ENCODE measurements around the gene RIMS4.
A peak's percentile ranks its signal among the peaks of the same experiment; 100 is the strongest.

The RIMS4 gene

DNA sequence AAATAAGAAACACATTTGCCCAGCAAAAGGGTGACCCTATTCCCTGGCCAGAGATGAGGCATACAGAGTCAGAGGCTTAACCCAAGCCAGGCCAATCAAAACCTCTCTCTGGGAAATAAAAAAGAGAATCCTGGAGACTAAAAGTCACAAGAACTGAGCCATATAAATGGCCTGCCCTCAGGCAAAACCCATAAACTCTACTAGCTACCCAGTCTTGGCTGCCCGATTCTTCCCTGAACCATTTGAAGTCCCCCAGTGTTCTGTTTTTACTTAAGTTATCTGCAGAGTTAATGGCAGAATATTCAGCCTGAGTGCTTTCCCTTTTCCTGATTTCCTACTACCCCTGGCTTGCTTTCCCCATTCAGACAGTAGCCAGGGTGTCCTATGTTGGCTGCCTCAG, 50.8 kb downstream of the RIMS4 start:
- DNase-seq = no peak

DNA sequence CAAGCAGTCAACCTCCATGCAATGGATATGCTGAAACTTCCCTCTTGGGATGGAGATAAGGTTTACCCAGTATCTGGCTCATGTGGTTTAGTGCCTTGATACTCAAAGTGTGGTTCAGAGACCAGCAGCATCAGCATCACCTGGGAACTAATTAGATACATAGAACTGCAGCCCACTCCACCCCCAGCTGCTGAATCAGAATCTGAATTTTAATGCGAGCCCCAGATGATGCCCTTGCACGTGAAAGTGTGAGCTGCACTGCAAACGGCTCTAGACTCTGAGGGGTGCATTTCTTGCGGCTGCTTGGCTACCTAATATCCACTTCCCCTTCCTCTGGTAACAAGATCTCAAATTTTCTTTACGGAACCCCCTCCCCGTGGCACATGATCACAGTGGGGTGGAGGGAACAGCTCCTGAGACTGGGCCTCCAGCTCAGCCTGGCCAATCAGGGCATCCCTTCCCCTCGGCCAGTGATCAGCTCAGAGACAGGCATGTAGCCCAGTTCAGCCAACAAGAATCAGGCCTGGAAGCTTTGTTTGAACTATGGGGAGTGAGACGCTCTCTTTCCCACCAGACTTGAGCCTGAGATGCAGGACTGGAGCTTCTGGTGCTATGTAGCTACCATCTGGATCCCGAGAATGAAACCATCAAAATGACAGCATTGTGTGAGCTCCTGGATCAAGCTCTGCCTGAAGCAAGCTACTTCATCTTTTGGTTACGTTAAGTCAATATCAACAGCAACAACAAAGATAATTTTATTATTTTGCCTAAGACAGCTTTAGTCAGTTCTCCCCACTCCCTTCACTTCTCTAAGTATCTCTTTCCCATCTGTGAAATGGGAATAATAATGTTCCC, 51.9 kb downstream of the RIMS4 start:
- DNase-seq = no peak

DNA sequence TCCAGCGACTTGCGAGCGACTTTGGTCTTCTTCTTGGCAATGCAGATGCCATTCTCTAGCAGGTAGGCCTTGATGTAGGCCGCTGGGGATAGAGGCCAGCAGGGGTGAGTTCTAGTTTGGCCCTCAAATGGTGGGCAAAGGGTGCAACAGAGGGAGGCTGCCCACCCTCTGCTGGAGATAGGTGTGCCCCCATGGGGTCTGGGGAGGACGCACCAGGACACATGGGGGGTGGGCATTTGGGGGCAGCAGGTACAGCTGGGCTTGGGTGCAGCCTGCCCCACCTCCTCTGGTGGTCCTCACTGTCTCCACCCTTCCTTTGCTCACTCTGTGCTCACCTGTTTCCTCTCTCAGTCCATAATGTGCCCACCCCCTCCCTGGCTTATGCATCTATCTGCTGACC, 53.4 kb downstream of the RIMS4 start:
- DNase-seq = no peak

DNA sequence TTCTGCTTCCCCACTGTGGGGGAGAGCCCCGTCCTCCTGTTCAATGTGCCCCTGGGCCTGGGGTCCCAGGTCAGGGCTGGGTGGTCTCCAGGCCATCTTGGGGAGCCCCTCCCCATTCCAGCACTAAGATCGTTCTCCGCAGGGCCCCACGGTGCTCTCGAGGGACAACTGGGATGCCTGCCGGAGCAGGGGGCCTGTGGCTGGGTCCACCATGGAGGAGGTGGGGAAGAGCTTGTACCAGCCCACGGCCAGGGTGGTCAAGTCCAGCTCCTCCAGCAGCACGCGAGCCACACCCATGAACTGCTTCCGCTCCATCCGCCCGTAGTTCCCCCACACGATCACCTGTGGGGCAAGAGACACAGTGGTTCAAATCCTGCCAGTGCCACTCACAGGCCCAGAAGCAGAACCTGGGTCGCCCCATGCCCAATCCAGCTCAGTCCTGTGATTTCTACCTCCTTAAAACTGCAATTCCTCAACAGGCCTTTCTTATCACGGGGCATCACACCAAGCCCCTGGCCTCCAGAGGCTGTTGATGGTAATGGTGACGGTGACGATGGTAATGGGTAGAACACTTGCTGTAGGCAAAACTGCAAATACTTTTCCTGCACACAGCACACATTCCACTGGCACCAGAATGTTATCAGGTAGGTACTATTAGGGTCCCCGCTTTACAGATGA, 54.2 kb downstream of the RIMS4 start:
- DNase-seq = no peak

DNA sequence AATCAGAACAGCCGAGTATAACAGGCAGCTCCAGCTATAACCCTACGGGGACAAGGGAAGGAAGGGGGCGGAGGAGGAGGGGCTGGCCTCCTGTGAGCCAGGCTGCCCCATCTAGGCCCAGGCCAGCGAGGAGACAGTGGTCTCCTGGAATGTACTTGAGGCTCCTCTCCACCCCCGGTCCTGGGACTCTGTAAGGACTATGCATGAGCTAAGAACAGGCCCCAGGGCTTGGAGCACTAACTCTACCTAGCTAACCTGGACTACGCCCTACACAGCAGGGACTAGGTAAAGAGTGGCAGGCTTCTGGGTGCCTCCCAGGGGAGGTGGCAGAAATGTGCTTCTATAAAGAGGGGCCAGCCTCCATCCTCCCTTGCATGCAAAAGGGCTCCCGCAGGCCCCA, 55.8 kb downstream of the RIMS4 start:
- DNase-seq = no peak

DNA sequence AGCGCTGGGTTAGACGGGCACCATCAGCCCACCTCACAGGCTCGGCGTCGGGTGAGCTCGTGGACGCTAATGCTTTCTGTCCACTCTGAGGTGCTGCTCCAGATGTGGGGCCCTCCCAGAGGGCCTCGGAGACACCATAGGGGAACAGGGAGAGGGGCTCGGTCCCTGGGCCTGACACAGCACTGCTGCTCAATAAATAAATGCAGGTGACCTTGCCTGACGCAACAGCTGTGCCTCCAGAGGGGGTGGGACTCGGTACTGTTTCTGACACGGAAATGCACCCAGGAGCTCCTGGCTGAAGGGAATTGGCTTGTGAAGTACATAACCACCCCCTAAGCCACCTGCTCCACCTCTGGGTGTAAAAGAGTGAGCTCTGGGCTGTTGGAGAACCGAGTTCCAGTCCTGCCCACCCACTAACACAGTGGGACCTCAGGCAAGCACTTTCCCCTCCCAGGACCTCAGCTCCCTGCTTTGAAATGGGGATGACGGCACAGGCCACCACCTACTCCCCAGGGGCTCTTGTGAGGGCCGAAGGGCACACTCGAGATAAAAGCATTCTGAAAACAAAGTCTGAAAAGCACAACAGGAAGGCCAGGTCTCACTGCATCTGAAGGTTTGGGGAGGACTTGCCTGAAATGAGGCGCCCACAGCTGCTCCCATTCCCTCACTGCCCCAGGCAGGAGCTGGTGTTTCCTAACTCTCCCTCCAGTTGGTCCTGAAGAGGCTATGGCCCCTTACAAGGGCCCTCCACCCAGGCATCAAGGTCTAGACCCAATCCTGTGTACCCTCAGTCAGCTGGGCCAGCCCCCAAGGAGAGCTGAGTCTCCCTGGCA, 58.0 kb downstream of the RIMS4 start:
- no peak for DNase-seq

DNA sequence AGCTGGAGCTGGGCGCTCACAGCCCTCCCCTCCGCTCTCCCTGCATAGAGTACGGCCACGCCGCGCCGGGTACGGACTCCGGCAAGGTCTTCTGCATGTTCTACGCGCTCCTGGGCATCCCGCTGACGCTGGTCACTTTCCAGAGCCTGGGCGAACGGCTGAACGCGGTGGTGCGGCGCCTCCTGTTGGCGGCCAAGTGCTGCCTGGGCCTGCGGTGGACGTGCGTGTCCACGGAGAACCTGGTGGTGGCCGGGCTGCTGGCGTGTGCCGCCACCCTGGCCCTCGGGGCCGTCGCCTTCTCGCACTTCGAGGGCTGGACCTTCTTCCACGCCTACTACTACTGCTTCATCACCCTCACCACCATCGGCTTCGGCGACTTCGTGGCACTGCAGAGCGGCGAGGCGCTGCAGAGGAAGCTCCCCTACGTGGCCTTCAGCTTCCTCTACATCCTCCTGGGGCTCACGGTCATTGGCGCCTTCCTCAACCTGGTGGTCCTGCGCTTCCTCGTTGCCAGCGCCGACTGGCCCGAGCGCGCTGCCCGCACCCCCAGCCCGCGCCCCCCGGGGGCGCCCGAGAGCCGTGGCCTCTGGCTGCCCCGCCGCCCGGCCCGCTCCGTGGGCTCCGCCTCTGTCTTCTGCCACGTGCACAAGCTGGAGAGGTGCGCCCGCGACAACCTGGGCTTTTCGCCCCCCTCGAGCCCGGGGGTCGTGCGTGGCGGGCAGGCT, 60.1 kb downstream of the RIMS4 start:
- DNase-seq = no peak

DNA sequence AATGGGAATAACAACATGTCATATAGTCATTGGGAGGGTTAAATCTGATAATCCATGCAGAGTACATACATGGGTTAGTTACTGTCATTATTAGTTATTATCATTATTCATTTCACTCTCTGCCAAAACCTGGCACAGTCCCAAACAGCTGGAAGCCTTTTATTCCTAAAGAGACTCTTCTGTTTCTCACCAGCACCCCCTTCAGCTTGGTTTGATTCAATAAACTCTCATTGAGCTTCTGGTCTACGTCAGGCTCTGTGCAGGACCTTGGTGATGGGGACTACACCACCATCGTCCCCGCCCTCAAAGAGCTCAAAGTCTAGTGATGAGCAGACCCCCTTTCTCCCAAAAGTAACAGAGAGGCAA, 62.4 kb downstream of the RIMS4 start:
- no peak for DNase-seq

DNA sequence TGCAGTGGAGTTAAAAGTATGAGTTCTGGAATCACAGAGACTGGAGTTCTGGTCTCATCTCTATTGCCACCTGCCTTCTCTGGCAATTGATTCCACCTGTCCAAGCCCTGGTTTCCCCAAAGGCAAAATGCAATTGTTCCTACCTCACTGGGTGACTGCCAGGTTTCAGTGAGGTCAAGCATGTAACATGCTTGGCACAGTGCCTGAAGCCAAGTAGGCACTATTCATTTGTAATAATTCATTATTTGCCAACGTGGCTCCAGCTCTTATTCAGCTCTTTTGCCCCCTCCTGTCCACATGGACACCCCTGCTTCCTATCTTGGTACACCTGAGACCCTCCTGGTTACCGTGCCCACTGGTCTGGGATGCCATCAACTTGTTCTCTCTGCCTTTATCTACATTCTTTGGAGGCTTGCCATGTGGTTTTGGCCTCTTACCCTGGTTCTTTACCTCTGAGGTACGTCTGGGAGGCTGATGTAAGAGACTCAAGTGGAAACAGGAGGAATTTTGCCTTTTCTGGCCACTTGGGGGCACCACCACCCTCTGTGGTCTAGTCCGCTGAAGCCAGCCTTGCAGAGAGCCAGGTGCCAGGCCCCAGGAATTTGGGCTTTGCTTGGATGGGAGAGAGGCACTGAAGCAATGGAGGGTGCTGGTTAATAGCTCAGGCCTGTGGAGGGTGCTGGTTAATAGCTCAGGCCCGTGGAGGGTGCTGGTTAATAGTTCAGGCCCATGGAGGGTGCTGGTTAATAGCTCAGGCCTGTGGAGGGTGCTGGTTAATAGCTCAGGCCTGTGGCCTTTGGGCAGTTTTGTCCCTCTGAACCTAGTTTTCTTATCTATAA, 63.0 kb downstream of the RIMS4 start:
- peak; percentile 81 to 84 for DNase-seq

DNA sequence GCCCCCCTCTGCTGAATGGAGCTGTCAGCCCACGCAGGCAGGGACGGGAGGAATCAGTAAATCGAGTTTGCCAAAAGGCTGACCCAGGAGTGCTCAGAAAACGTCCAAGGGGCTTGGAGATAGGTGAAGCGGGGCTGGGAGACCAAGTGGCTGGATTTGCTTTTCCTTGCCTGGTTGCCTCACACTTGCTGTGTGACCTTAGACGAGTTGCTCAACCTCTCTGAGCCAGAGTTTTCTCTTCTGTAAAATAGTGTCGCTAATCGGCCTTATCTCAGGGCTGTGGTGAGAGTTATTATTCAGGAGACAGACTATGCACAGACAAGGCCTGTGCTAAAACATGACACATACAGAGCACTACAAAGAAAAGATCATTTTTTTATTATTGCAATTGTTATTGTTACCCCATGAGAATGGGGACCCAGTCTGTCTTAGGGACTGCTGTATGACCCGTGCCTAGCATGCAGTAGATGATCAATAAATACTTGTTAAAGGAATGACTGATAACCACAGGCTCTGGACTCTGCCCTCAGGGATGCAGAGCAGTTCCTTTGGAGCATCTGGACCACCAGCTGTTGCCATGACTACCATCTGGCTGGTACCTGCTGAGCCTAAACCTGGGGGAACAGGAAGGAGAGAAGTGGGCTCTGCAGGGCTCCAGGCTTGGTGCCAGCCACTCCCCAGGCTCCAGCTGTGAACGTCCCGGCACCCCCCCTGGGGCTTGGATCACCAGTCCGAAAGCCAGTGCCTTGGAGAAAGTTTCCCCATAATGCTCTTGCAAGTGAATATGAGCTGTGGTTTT, 63.8 kb downstream of the RIMS4 start:
- DNase-seq = no peak

DNA sequence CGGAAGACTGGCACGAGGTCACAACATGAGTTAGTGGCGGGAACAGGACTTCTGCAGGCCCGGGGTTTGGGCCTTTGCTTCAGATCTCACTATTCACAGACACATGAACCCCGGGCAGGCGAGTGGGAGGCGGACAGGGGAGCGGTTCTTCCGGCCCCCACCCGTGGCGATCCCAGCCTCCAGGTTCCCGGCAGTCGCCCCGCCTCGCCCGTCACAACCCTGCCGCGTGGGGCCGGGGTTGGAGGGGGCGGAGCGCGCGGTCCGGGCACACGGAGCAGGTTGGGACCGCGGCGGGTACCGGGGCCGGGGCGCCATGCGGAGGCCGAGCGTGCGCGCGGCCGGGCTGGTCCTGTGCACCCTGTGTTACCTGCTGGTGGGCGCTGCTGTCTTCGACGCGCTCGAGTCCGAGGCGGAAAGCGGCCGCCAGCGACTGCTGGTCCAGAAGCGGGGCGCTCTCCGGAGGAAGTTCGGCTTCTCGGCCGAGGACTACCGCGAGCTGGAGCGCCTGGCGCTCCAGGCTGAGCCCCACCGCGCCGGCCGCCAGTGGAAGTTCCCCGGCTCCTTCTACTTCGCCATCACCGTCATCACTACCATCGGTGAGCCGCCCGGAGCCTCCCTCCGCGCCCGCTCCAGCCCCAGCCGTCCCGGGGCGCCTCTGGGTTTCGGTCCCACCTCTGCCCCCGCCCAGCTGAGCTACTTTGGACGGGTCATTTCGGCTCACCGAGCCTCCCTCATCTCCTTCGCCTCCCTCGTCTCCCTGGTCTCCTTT, 64.6 kb downstream of the RIMS4 start, which contains the start of gene KCNK15:
Gene KCNK15, plus strand, starts transcription at position 268 of the 769 bp plus-strand sequence. Its CDS starts 46 bp downstream, at position 314.
- peak; percentile 57 to 58 for DNase-seq

DNA sequence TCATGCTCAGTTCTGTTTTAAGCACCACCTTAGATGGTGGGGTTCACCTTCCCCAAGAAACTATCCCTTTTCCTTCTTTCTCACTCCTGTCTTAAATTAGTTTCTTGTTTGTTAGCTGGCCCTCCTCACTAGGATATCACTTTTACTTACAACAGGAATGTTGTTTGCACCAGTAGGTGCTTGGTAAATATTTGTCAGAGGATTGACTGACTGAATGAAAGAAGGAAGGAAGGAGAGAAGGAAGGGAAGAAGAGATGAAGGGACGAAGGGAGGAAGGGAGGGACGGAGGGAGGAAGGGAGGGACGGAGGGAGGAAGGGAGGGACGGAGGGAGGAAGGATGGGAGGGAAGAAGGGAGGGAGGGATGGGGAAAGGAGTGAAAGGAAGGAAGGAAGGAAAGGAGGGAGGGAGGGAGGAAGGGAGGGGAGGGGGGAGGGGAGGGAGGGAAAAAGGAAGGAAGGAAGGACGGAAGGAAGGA, 65.2 kb downstream of the RIMS4 start:
- no peak for DNase-seq

DNA sequence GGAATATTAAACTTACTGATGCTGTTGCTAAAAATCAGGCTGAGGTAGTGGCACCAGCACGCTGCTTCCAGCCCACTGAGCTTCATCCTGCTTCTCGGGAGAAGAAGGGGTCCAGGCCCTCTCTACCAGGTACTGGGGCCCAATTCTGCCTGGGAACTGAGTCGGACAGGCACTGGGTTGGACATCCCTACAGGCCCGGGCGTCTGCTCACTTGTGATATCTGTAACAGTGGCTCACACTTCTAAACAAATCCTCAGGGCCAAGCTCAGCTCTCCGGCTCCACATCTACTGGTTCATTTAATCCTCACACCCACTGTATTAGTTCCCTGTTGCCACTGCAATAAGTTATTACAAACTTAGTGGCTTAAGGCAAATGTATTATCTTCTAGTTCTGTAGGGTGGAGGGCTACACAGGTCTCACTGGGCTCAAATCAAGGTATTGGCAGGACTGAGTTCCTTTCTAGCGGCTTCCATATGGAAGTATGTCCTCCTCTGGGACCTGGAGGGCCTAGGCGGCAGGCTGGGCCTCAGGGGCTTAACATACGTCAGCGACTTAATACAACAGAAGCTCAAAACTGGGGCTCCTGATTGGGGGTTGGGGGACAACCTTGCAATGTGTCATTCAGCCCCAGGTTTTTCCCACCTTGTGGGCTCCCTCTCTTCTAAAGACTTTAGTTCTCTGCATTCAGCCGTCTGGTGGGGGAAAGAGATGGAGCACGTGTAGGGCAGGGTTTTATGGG, 66.3 kb downstream of the RIMS4 start:
- no peak for DNase-seq

DNA sequence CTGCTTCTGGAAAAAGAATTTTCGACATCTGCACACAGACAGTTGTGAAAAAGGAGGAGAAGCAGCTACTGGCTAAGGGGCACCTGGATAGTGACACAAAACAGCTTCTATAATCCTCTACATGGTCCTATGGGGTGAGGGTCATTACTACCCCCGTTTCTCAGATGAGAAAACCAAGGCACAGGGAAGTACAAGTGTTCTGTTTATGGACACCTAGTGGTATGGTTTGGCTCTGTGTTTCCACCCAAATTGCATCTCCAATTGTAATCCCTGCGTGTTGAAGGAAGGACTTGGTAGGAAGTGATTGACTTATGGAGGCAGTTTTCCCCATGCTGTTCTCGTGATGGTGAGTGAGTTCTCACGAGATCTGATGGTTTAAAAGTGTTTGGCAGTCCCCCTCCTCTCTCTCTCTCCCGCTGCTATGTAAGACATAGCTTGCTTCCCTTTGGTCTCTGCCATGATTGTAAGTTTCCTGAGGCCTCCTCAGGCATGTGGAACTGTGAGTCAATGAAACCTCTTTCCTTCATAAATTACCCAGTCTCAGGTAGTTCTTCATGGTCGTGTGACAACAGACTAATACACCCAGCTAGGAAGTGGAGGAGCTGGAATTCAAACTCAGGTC, 67.2 kb downstream of the RIMS4 start:
- DNase-seq = no peak

DNA sequence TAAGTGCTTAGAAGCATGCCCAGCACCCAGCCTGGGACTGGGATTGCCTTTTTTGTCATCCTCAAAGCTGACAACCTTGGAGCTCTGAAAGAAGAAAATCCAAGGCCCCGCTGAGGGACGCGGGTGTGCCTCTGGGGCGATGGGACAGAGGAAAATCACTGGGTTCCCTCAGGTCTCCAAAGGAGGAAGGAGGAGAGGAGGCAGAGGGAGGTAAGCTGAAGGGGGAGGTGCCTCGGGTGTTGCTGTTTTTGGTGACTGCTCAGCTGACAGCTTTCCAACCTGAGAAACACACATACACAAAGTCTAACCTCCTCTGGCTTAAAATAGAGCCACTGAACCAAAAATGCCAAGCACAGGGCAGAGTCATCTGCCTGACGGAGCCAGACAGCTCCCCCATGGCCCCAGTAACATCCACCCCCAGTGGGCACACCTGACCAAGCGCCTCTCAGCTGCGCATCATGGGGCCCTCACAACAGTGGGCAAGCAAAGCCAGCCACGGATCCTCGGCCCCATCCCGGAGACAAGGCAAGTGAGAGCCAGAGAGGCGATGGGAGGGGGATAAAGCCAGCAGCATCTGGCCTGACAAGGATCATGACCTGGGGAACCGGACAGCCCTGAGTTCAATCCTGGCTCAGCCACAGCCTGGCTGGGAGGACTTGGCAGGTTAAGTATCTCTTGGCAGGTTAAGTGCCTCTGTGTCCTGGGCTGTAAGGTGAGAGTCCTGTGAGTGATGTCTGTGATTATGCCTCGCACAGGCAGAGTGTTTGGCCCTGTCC, 67.9 kb downstream of the RIMS4 start:
- DNase-seq = no peak

DNA sequence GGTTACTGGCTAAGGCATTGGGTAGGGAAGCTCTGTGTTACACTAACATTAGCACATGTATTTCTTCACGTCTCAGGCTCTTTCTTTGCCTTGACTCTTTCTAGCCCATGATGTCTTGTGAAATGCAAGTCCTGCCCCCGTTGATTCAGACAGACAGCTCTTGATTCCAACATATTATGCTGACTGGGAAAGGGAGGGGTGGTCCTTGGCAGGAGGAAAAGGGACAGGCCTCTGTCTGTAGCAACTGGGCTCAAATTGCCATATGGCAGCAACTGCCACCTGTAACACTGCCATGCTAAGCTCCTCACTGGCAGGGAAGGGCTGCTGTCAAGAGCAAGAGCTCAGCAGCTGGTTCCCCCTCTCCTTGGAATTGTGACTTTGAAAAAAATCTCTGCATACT, 70.4 kb downstream of the RIMS4 start:
- DNase-seq = no peak

DNA sequence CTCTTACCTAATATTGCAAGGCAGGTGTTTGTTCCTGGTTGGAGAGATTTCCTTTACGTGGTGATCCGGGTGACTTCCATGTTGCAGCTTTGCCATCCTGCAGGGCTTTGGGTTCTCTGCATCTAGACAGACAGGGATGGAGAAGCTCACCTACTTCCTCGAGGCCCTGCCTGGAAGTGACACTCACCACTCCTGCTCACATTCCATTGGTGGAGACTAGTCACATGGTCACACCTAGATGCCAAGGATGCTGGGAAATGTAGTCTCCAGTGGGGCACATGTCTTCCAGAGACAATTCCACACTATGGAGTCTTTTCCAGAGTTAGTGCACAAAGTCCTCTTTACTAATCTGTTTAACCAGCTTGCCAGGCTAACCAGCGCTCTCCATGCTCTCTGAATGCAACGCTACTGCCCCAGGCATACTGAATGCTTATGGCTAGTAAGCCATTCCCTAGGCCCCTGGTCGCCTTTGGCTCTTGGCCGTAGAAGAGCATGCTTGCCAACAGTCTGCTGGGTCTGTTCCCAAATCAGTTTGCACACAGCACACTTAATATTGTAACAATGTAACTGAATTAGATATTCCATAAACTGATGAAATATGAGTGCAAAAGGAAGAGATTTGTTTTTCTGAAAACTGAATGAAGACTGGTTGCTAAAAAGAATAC, 71.4 kb downstream of the RIMS4 start:
- DNase-seq = peak; percentile 41 to 60

Data from activated CD4-positive, alpha-beta T cell treated with anti-CD3 and anti-CD28 coated beads, Interleukin-2, amount 50 U/mL, for 48 hours (primary cell).